Stimulated activated memory B cell treated with anti-CD40 and anti-IgM and Interleukin-4, amounts not matched to agents 10 μg/mL and 1 μg/mL and 100 μg/mL, for 72 hours (primary cell): ENCODE measurements around the gene RGS9.
"Not testable (repeated sequence)": the region's sequence is repeated elsewhere in the genome, so short reads cannot be mapped to it uniquely, and the experiment has no call there.

ENCODE experiments used
- ATAC-seq: fragments of 150-1000 bp; cut with Tn5 transposase; 2 replicates; pipeline ENCODE4 v1.10.0; 2021
- H3K27ac Mint-ChIP-seq: one replicate; pipeline ENCODE4 v1.8.0; 2022; ENCODE audit warnings: mild to moderate bottlenecking, mixed read lengths
- H3K27me3 Mint-ChIP-seq: one replicate; pipeline ENCODE4 v1.8.0; 2022; ENCODE audit warnings: mixed read lengths
- H3K36me3 Mint-ChIP-seq: one replicate; pipeline ENCODE4 v1.8.0; 2022; ENCODE audit warnings: mixed read lengths
- H3K4me1 Mint-ChIP-seq: one replicate; pipeline ENCODE4 v1.8.0; 2022; ENCODE audit warnings: mixed read lengths
- H3K4me3 Mint-ChIP-seq: one replicate; pipeline ENCODE4 v1.8.0; 2022; ENCODE audit warnings: mild to moderate bottlenecking, moderate library complexity, mixed read lengths
- H3K9me3 Mint-ChIP-seq: one replicate; pipeline ENCODE4 v1.8.0; 2022; ENCODE audit warnings: mixed read lengths

The RGS9 gene

DNA sequence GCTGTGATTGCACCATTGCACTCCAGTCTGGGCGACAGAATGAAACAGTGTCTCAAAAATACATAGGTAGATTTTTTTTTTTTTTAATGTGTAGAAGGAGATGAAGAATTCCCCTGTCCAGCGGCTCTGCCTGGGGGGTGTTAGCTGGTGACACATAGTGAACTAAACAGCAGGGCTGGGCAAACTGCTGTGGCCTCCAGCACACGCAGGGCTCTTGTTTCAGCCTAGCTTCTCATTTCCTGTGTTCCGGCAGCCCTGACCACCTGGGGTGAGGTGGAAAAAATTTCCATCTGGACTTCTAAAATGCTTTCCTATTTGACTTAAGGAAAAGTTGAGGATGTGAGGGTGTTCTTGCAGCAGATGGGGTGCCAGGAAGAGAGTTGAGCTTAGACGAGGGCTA is 33.3 kb upstream of the RGS9 start:
- H3K27me3 Mint-ChIP-seq: peaks cover 10% of the 10 kb centered on the region
- no peak overlapping the region for H3K4me3 Mint-ChIP-seq
- peak overlapping the region; percentile 28 for H3K27ac Mint-ChIP-seq
- H3K9me3 Mint-ChIP-seq: no peaks in the 10 kb centered on the region
- no peaks in the 10 kb centered on the region for H3K36me3 Mint-ChIP-seq
- ATAC-seq: no peak
- H3K4me1 Mint-ChIP-seq: peaks cover 19% of the 10 kb centered on the region

DNA sequence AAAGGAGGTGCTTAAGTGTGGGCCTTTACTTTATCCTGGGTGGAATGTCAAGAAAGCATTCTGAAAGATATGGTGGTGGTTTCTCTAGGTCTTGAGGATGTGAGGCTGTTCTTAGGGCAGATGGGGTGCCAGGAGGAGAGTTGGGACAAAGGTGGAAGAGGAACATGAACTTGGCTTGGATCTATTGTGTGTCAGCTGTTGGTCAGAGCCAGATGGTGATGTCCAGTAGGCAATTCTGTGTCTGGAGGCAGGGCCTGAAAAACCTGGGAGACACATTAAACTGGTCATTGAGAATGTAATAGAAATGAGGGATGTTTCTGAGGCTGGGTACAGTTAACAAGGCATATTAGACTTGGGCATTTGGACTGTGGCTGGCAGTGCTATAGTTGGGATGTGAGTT is 32.6 kb upstream of the RGS9 start:
- H3K27ac Mint-ChIP-seq: peak overlapping the region; percentile 28
- no peak for ATAC-seq
- H3K36me3 Mint-ChIP-seq: no peaks in the 10 kb centered on the region
- H3K4me1 Mint-ChIP-seq: peaks cover 14% of the 10 kb centered on the region
- peaks cover 10% of the 10 kb centered on the region for H3K27me3 Mint-ChIP-seq
- no peak overlapping the region for H3K4me3 Mint-ChIP-seq
- no peaks in the 10 kb centered on the region for H3K9me3 Mint-ChIP-seq

DNA sequence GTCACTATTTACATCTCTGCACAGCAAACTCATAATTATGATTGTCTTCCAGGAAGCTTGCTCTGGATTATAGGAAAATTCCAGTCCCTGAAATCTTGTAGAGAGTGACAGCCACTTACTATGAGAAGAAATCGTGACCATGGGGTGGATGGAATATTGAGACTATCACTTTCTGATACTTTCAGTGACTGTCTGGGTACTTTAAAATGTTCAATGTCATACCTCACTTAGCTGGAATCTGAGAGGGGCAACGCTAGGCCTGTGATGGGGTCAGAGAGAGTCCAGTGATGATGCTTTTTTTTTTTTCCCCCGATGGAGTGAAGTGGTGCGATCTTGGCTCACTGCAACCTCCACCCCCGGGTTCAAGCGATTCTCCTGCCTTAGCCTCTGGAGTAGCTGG is 32.2 kb upstream of the RGS9 start:
- ATAC-seq: no peak

GRCh38 chr17:65108152-65108551 is 29.0 kb upstream of the RGS9 start:
- Mint-ChIP-seq H3K27me3 (peaks cover 10% of the 10 kb centered on the region), H3K27ac (no peak overlapping the region), H3K4me1 (no peaks in the 10 kb centered on the region), H3K4me3 (no peak overlapping the region), H3K9me3 (no peaks in the 10 kb centered on the region), H3K36me3 (no peaks in the 10 kb centered on the region)
- no peak for ATAC-seq

More for the DNA sequence above, 32.2 kb upstream of the RGS9 start:
- Mint-ChIP-seq H3K9me3 (no peaks in the 10 kb centered on the region), H3K36me3 (no peaks in the 10 kb centered on the region), H3K27me3 (peaks cover 10% of the 10 kb centered on the region), H3K4me3 (no peak overlapping the region), H3K27ac (no peak overlapping the region), H3K4me1 (peaks cover 10% of the 10 kb centered on the region)

- Mint-ChIP-seq H3K4me1 (no peaks in the 10 kb centered on the region), H3K9me3 (no peaks in the 10 kb centered on the region), H3K4me3 (no peak overlapping the region), H3K27me3 (peaks cover 10% of the 10 kb centered on the region), H3K36me3 (no peaks in the 10 kb centered on the region), H3K27ac (no peak overlapping the region)
- no peak for ATAC-seq
Measured at GRCh38 chr17:65109543-65109942, 27.6 kb upstream of the RGS9 start.

- H3K27ac Mint-ChIP-seq: no peak overlapping the region
Measured at GRCh38 chr17:65109990-65110680, 27.0 kb upstream of the RGS9 start.

GRCh38 chr17:65115839-65116238 is 21.3 kb upstream of the RGS9 start:
- Mint-ChIP-seq H3K27me3 (peaks cover 7% of the 10 kb centered on the region), H3K36me3 (no peaks in the 10 kb centered on the region), H3K27ac (no peak overlapping the region), H3K4me1 (no peaks in the 10 kb centered on the region), H3K4me3 (no peak overlapping the region), H3K9me3 (no peaks in the 10 kb centered on the region)
- ATAC-seq: no peak

More at GRCh38 chr17:65109990-65110680, 27.0 kb upstream of the RGS9 start:
- Mint-ChIP-seq H3K4me3 (no peak overlapping the region), H3K36me3 (no peaks in the 10 kb centered on the region), H3K9me3 (no peaks in the 10 kb centered on the region), H3K4me1 (no peaks in the 10 kb centered on the region), H3K27me3 (peaks cover 10% of the 10 kb centered on the region)
- no peak for ATAC-seq

DNA sequence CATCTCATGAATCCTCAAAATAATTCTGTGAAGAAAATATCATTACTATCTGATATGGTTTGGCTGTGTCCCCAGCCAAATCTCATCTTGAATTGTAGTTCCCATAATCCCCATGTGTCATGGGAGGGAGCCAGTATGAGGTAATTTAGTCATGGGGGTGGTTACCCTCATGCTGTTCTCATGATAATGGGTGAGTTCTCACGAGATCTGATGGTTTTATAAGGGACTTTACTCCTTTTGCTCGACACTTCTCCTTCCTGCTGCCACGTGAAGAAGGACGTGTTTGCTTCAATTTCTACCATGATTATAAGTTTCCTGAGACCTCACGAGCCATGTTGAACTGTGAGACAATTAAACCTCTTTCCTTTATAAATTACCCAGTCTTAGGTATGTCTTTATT is 20.7 kb upstream of the RGS9 start:
- H3K4me1 Mint-ChIP-seq, H3K9me3 Mint-ChIP-seq, H3K27me3 Mint-ChIP-seq, H3K4me3 Mint-ChIP-seq, H3K27ac Mint-ChIP-seq, ATAC-seq, H3K36me3 Mint-ChIP-seq: not testable (repeated sequence)

- H3K27me3 Mint-ChIP-seq: peaks cover 7% of the 10 kb centered on the region
Measured at GRCh38 chr17:65117384-65118035, 19.7 kb upstream of the RGS9 start.

DNA sequence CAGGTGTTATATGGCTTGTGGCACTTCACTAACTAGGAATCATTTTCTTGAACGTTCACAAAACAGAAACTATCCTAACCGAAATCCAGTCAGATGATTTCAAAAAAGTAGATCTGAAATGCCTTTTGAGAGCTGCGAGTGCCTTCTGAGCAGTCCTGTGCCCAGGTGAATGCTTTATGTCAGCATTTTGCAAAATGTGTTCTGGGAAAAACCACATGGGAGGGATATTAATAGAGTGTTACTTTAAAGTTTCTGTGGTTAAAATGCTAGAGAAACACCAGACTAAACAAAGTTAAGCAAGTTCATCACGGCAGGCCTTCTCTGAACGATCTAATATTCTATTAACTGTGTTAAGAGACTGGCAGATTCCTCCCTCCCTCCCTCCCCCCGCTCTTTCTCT is 15.8 kb upstream of the RGS9 start:
- Mint-ChIP-seq H3K27me3 (no peaks in the 10 kb centered on the region), H3K4me3 (no peak overlapping the region), H3K9me3 (no peaks in the 10 kb centered on the region)

More at GRCh38 chr17:65117384-65118035, 19.7 kb upstream of the RGS9 start:
- H3K9me3 Mint-ChIP-seq: no peaks in the 10 kb centered on the region
- peaks cover 14% of the 10 kb centered on the region for H3K4me1 Mint-ChIP-seq
- H3K4me3 Mint-ChIP-seq: no peak overlapping the region
- H3K36me3 Mint-ChIP-seq: no peaks in the 10 kb centered on the region
- no peak for ATAC-seq
- no peak overlapping the region for H3K27ac Mint-ChIP-seq

GRCh38 chr17:65121916-65122806 is 15.0 kb upstream of the RGS9 start:
- H3K27ac Mint-ChIP-seq: peak overlapping the region; percentile 98
- H3K9me3 Mint-ChIP-seq: no peaks in the 10 kb centered on the region
- peak overlapping the region; percentile 94 for H3K4me3 Mint-ChIP-seq
- peak; percentile 72 for ATAC-seq
- peaks cover 2% of the 10 kb centered on the region for H3K27me3 Mint-ChIP-seq
- H3K36me3 Mint-ChIP-seq: no peaks in the 10 kb centered on the region
- H3K4me1 Mint-ChIP-seq: peaks cover 25% of the 10 kb centered on the region

More for the DNA sequence above, 15.8 kb upstream of the RGS9 start:
- peaks cover 25% of the 10 kb centered on the region for H3K4me1 Mint-ChIP-seq
- no peak for ATAC-seq
- H3K36me3 Mint-ChIP-seq: no peaks in the 10 kb centered on the region
- peak overlapping the region; percentile 98 for H3K27ac Mint-ChIP-seq

GRCh38 chr17:65122836-65123756 is 14.1 kb upstream of the RGS9 start:
- ATAC-seq: peak; percentile 91
- Mint-ChIP-seq H3K4me1 (peaks cover 25% of the 10 kb centered on the region), H3K4me3 (peak overlapping the region; percentile 94), H3K36me3 (no peaks in the 10 kb centered on the region), H3K27ac (peak overlapping the region; percentile 98), H3K27me3 (peaks cover 9% of the 10 kb centered on the region), H3K9me3 (no peaks in the 10 kb centered on the region)

DNA sequence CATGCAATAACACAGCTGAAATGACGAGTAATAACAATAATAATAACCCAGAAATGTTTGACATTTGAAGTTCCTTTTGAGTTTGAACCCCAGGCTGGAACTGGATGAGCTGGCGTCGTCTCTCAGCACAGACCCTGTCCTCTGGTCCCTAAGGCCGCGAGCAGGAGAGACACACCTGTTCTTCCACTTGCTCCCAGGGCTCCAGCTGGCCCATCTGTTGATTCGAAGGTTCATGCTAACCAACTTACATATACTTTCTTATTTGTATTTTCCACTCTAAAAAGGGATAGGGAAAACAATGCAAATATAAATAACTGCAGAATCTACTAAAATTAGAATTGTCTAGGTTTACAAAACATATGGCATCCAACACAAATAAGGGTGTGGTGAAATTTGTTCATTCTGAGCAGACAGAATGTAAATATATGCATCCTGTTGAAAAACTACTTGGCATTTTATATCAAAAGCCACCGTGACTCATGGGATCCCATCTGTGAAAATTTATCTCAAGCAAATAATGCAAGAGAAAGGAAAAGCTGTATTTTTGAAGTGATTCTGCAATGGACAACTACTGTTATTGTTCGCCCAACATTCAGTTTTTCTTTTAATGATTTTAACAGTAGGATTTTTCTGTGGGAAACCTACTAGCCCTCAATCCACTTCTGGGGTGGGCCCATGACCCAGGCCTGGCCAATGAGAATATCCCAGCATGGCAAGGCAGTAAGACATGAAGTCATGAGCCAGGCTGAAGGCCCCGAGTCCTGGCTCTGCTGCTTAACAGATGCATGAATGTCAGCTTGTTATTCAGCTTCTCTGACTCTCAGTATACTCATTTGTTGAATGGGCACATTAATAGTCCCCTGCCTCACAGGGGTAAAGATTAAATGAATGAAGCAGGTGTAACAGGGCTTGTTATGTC is 13.2 kb upstream of the RGS9 start:
- Mint-ChIP-seq H3K4me1 (peaks cover 25% of the 10 kb centered on the region), H3K27me3 (peaks cover 18% of the 10 kb centered on the region), H3K27ac (peak overlapping the region; percentile 98), H3K9me3 (no peaks in the 10 kb centered on the region), H3K4me3 (peak overlapping the region; percentile 94), H3K36me3 (no peaks in the 10 kb centered on the region)
- no peak for ATAC-seq

DNA sequence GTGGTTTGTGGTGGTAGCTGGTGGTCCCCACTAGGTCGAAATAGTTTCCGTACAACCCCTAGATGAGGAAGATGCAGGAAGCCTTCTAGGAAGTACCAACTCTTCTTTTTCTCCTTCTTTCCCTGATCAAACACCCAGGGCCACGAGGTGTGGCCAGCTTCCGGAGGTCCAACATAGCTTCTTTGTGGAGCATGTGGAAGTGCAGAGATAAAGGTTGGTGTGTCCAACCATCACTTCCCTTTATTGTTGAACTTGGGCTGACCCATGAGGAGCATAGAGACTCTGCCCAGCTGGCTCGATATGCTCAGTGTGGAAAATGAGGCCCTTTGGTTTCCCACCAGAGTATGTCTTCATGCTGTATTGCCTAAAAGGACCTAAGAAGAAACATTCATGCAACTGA is 6.3 kb upstream of the RGS9 start:
- no peak overlapping the region for H3K4me3 Mint-ChIP-seq

More for the DNA sequence above, 6.3 kb upstream of the RGS9 start:
- Mint-ChIP-seq H3K9me3 (no peaks in the 10 kb centered on the region), H3K4me1 (no peaks in the 10 kb centered on the region), H3K27me3 (peaks cover 26% of the 10 kb centered on the region), H3K36me3 (no peaks in the 10 kb centered on the region), H3K27ac (no peak overlapping the region)
- no peak for ATAC-seq
